Activated T-cell treated with anti-CD3 and anti-CD28 coated beads, Interleukin-2, amount 50 U/mL, for 24 hours (primary cell): ENCODE data around the gene ZNF425.
"Not testable (repeated sequence)": the region's sequence is repeated elsewhere in the genome, so short reads cannot be mapped to it uniquely, and the experiment has no call there.

Experiments
- DNase-seq: peaks from one replicate; pipeline ENCODE4 v3.0.0-alpha.2; 2020
- H3K27ac Mint-ChIP-seq: 2 replicates; pipeline ENCODE4 v1.8.0; 2020; ENCODE audit warnings: mild to moderate bottlenecking, mixed read lengths
- H3K27me3 Mint-ChIP-seq: 2 replicates; pipeline ENCODE4 v1.8.0; 2020; ENCODE audit warnings: mixed read lengths
- H3K36me3 Mint-ChIP-seq: 2 replicates; pipeline ENCODE4 v1.8.0; 2020; ENCODE audit warnings: low read depth, mixed read lengths
- H3K4me1 Mint-ChIP-seq: 2 replicates; pipeline ENCODE4 v1.8.0; 2020; ENCODE audit warnings: low read depth, mixed read lengths
- H3K4me3 Mint-ChIP-seq: 2 replicates; pipeline ENCODE4 v1.8.0; 2020; ENCODE audit warnings: mild to moderate bottlenecking, moderate library complexity, mixed read lengths
- H3K9me3 Mint-ChIP-seq: 2 replicates; pipeline ENCODE4 v1.8.0; 2020; ENCODE audit warnings: mixed read lengths

The ZNF425 gene

DNA sequence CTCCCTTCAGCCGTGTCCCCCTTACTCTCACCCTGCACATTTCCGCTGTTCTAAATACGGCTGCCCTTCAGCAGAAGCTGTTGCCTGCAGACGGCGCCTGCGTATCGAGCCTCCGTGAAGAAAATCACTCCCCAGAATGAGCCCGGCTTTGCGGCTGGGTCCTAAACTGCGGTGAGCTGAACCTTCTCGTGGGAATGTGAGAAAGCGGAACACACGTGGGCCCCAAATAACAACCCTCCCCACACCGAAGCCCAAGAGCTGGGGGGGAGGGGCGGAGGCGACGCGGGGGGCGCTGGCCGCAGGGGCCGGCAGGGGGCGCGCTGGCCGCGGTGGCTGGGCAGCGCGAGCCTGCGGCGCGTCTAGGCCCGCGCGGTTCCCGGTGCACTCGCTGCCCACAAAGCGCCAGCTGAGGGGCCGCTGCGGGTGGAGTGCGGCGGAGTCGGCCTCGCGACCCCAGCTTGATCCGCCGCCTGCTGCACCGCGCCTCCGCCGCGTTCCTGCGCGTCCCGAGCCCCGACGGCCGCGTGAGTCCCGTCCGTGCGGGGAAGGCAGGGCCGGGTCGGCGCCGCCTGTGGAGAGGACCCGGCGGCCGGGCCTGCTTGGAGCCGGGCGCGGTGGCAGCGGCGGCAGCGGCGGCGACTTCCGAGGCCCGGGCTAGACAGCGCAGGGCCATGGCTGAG, 21.1 kb upstream of the ZNF425 start, which contains the start of gene ZNF398:
TSS of gene ZNF398 (plus strand) at position 382 of the 680 bp plus-strand sequence. CDS start at position 672, 290 bp downstream.
- Mint-ChIP-seq H3K36me3 (peaks cover 37% of the 10 kb centered on the region), H3K4me1 (peaks cover 38% of the 10 kb centered on the region), H3K9me3 (no peaks in the 10 kb centered on the region), H3K4me3 (peak within 1 kb of the TSS; percentile 95), H3K27me3 (no peaks in the 10 kb centered on the region), H3K27ac (peak within 1 kb of the TSS; percentile 97)
- DNase-seq = peak; percentile 90

DNA sequence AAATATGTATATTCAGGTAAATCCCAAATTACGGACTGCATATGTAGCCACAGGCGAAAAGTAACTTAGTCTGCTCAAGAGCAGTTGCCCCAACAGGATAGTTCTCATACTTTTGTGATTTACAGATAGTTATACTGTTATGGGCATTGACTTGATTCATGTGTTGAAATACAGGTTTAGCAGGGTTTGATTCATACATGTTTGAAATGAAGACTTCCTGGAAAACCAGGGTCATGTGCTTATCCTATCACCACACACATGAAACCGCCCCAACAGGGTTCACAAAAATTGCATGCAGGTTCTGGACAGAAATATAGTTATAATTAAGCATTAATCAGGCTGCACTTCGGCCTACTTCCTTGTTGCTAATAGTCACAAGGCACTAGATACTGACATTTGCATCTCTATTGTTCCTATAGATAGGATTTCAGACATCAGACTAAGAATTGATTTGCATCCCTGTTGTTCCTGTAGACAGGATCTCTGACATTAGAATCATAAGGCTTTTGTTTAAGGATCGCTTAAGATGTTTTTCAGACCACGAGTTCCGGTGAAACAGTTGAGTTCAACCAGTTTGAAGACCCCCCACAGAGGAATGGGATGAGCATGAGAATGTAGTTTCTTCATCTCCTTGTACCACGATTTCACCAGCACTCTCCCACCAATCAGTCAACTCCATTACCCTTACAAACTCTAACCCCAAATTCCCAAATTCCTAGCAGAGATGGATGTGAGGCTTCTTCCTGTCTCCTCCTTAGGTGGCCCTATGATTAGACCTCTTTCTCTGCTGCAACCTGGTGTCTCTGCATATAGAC, 19.1 kb upstream of the ZNF425 start:
- H3K4me3 Mint-ChIP-seq = peak overlapping the region; percentile 95
- peak overlapping the region; percentile 83 for H3K27ac Mint-ChIP-seq
- no peaks in the 10 kb centered on the region for H3K9me3 Mint-ChIP-seq

DNA sequence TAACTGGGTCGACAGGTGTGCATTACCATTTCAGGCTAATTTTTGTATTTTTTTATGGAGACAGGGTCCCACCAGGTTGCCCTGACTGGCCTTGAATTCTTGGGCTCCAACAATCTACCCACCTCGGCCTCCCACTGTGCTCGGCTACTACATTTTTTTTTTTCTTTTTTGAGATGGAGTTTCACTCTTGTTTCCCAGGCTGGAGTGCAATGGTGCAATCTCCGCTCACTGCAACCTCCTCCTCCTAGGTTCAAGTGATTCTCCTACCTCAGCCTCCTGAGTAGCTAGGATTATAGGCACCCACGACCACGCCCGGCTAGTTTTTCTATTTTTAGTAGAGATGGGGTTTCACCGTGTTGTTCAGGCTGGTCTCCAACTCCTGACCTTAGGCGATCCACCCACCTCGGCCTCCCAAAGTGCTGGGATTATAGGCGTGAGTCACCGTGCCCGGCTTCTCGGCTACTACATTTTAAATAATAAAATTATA, 18.4 kb upstream of the ZNF425 start:
- Mint-ChIP-seq H3K36me3 (peaks cover 25% of the 10 kb centered on the region), H3K4me1 (peaks cover 25% of the 10 kb centered on the region)
- not testable (repeated sequence) for H3K27ac Mint-ChIP-seq, H3K27me3 Mint-ChIP-seq, DNase-seq, H3K4me3 Mint-ChIP-seq, H3K9me3 Mint-ChIP-seq

More for the DNA sequence above, 19.1 kb upstream of the ZNF425 start:
- no peaks in the 10 kb centered on the region for H3K27me3 Mint-ChIP-seq
- H3K4me1 Mint-ChIP-seq = peaks cover 30% of the 10 kb centered on the region
- DNase-seq = no peak
- H3K36me3 Mint-ChIP-seq = peaks cover 32% of the 10 kb centered on the region

DNA sequence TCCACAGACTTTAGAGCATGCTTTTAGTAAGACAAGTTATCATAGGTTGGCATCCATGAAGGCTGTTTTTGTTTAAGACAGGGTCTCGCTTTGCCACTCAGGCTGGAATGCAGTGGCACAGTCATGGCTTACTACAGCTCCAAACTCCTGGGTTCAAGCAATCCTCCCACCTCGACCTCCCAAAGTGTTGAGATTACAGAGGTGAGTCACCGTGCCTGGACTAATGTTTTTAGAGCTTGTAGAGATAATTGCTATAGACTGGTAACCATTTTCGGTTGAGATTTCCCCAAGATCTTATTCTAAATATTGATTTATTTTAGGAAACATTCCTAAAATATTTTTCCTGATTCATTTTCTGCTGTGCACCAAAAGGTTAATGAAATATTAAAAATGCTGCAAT, 15.8 kb upstream of the ZNF425 start:
- H3K4me3 Mint-ChIP-seq = no peak overlapping the region
- peaks cover 22% of the 10 kb centered on the region for H3K36me3 Mint-ChIP-seq
- H3K4me1 Mint-ChIP-seq = peaks cover 17% of the 10 kb centered on the region
- H3K27me3 Mint-ChIP-seq = no peaks in the 10 kb centered on the region
- no peak overlapping the region for H3K27ac Mint-ChIP-seq
- no peak for DNase-seq
- H3K9me3 Mint-ChIP-seq = no peaks in the 10 kb centered on the region

DNA sequence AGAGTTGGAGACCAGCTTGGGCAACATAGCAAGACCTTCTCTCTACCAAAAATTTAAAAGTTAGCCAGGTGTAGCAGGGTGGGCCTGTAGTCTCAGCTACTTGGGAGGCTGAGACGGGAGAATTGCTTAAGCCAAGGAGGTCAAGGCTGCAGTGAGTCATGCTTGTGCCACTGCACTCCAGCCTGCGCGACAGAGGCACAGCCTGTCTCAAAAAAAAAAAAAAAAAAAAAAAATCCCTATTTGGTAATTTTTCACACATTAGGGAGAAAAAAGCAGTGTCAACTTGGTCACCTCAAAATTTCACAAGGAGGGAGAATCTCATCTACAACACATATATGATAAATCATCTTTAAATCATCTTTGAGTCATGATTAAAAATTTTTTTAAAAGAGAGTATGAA, 14.7 kb upstream of the ZNF425 start:
- H3K27me3 Mint-ChIP-seq = no peaks in the 10 kb centered on the region
- H3K4me3 Mint-ChIP-seq = no peak overlapping the region
- no peaks in the 10 kb centered on the region for H3K9me3 Mint-ChIP-seq
- H3K4me1 Mint-ChIP-seq = peaks cover 11% of the 10 kb centered on the region
- peaks cover 18% of the 10 kb centered on the region for H3K36me3 Mint-ChIP-seq
- no peak for DNase-seq
- no peak overlapping the region for H3K27ac Mint-ChIP-seq

GRCh38 chr7:149136118-149136517, 10.0 kb upstream of the ZNF425 start:
- peaks cover 2% of the 10 kb centered on the region for H3K9me3 Mint-ChIP-seq
- H3K36me3 Mint-ChIP-seq = peaks cover 42% of the 10 kb centered on the region
- no peak overlapping the region for H3K4me3 Mint-ChIP-seq
- no peaks in the 10 kb centered on the region for H3K27me3 Mint-ChIP-seq
- H3K27ac Mint-ChIP-seq = no peak overlapping the region
- no peak for DNase-seq
- H3K4me1 Mint-ChIP-seq = no peaks in the 10 kb centered on the region

DNA sequence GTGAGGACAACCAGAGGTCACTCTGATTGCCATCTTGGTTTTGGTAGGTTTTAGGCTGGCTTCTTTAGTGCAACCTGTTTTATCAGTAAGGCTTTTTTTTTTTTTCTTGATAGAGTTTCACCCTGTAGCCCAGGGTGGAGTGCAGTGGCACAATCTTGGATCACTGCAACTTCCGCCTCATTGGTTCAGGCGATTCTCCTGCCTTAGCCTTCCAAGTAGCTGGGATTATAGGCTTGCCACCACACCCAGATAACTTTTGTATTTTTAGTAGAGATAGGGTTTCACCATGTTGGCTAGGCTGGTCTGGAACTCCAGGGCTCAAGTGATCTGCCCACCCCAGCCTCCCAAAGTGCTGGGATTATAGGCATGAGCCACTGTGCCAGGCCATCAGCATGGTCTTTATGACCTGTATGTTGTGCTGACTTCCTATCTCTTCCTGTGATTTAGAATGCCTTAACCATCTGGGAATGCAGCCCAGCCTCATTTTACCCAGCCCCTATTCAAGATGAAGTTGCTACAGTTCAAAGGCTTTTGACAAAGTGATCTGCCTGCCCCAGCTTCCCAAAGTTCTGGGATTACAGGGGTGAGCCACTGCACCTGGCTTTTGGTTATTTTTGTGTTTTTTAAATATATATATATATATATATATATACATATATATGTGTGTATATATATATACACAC, 7.0 kb upstream of the ZNF425 start:
- Mint-ChIP-seq H3K27ac (no peak overlapping the region), H3K4me3 (no peak overlapping the region), H3K27me3 (no peaks in the 10 kb centered on the region), H3K36me3 (peaks cover 64% of the 10 kb centered on the region), H3K4me1 (peaks cover 3% of the 10 kb centered on the region), H3K9me3 (peaks cover 9% of the 10 kb centered on the region)
- no peak for DNase-seq

DNA sequence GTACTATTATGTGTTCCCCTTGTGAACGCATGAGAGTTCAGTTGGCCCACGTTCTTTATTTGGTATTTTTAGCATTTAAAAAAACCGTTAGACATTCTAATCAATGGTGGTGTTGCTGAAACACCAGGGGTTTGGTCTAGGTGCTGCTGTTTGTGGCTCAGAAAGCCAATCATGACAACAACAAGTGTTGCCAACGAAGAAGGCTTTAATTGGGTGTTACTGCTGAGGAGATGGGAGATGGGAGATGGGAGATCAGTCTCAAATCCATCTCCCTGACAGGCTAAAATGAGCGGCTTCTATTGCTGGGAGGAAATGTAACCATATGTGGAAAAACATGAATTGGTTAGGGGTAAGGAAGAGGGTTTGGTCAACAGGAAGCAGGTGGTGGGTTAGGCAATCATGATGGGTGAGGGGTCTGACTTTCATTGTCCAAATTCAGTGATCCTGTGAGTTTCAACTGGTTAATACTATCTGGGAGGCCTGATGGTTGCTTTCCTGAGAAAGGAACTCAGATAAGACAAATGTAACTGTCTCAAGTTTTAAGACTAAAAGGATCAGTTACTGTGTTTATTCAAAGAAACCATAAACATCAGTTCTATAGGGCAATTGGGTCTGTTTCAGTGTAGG, 4.6 kb upstream of the ZNF425 start:
- Mint-ChIP-seq H3K4me1 (peaks cover 13% of the 10 kb centered on the region), H3K27ac (no peak overlapping the region), H3K27me3 (no peaks in the 10 kb centered on the region), H3K4me3 (no peak overlapping the region), H3K9me3 (peaks cover 9% of the 10 kb centered on the region), H3K36me3 (peaks cover 77% of the 10 kb centered on the region)
- no peak for DNase-seq

- Mint-ChIP-seq H3K4me1 (peaks cover 24% of the 10 kb centered on the region), H3K36me3 (peaks cover 62% of the 10 kb centered on the region), H3K4me3 (peak overlapping the region; percentile 93), H3K27ac (peak overlapping the region; percentile 100), H3K9me3 (peaks cover 9% of the 10 kb centered on the region), H3K27me3 (no peaks in the 10 kb centered on the region)
- peak; percentile 87 for DNase-seq
These were observed 640 bp upstream of the ZNF425 start for GRCh38 chr7:149126662-149127266.

DNA sequence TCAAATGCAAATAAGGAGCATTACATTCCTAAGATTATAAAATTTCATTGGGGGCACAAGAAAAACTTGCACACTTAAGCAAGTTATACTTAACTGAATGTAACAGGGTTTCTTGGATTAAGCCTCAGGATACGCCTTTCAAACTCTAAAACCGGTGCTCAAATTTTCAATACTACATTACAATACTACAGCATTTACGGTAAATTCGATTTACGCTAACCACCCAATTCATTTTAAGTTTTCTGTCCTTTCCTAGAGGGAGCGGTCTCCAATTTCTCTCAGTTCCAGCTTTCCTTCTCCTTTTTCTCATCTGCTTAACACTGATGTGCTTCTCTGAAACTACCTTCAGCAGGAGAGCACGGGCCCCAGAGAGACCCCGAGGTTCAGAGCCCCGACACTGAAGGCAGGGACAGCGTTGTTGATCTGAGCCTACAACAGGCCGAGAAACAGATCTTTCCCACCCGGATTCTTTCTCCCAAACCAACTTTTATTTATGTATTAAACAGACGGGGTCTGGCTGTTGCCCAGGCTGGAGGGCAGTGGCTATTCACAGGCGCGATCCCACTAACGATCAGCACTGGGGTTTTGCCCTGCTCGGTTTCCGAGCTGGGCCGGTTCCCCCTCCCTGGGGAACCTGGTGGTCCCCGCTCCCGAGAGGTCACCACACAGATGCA, 798 bp downstream of the ZNF425 start:
- peak overlapping the region; percentile 93 for H3K4me3 Mint-ChIP-seq
- no peak for DNase-seq
- peaks cover 48% of the 10 kb centered on the region for H3K36me3 Mint-ChIP-seq
- H3K4me1 Mint-ChIP-seq = peaks cover 24% of the 10 kb centered on the region
- no peaks in the 10 kb centered on the region for H3K9me3 Mint-ChIP-seq
- no peaks in the 10 kb centered on the region for H3K27me3 Mint-ChIP-seq
- peak overlapping the region; percentile 100 for H3K27ac Mint-ChIP-seq

DNA sequence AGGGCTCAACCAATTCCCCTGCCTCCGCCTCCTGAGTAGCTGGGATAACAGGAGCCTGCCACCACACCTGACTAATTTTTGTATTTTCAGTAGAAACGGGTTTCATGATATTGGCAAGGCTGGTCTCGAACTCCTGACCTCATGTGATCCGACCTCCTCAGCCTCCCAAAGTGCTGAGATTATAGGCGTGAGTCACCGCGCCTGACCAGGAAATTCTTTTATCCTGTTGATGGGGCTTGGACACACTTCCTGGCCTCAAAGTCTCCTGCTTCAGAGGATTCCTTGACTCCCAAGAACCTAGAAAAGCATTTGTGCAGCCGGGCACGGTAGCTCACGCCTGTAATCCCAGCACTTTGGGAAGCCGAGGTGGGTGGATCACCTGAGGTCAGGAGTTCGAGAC, 16.2 kb downstream of the ZNF425 start:
- H3K36me3 Mint-ChIP-seq = no peaks in the 10 kb centered on the region

DNA sequence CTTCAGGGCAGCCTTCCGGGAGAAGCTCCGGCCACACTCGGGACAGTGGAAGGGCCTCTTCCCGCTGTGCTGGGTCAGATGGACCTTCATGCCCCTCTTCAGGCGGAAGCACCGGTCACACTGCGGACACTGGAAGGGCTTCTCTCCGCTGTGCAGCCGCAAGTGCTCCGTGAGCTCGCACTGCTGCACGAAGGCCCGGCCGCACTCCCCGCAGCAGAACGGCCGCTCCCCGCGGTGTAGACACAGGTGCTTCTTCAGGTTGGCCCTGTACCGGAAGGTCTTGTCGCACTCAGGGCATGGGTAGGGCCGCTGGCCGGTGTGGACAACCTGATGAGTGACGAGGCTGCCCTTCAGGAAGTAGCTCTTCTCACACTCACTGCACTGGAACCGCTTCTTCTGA, 21.4 kb downstream of the ZNF425 start:
- Mint-ChIP-seq H3K4me1 (peaks cover 2% of the 10 kb centered on the region), H3K9me3 (no peaks in the 10 kb centered on the region), H3K27ac (no peak overlapping the region), H3K36me3 (no peaks in the 10 kb centered on the region), H3K4me3 (no peak overlapping the region), H3K27me3 (no peaks in the 10 kb centered on the region)
- DNase-seq = no peak

More for the DNA sequence above, 16.2 kb downstream of the ZNF425 start:
- Mint-ChIP-seq H3K4me1 (no peaks in the 10 kb centered on the region), H3K9me3 (no peaks in the 10 kb centered on the region), H3K27ac (no peak overlapping the region), H3K27me3 (no peaks in the 10 kb centered on the region), H3K4me3 (no peak overlapping the region)
- DNase-seq = no peak

- Mint-ChIP-seq H3K27me3 (no peaks in the 10 kb centered on the region), H3K9me3 (no peaks in the 10 kb centered on the region), H3K4me1 (peaks cover 2% of the 10 kb centered on the region), H3K36me3 (no peaks in the 10 kb centered on the region), H3K4me3 (no peak overlapping the region), H3K27ac (no peak overlapping the region)
- no peak for DNase-seq
These were observed 21.9 kb downstream of the ZNF425 start for GRCh38 chr7:149104214-149104613.
